GM23338 (cell line): ENCODE results near the gene KRTAP1-4. TPM values are rescaled to one million over a fixed set of nuclear protein-coding genes. Genes with fewer than 3 reads are reported as not detected.

Experiments
- ATAC-seq: fragments of 200-7000 bp; cut with Tn5 transposase; 3 replicates; pipeline ENCODE4 v1.9.1; 2020
- DNase-seq: peaks from one replicate; pipeline ENCODE4 v3.0.0-alpha.2; 2015; ENCODE audit warnings: low spot score
- H2AFZ ChIP-seq: fragments of 200-600 bp; sonication (generic); 2 replicates; pipeline ENCODE4 v1.8.0; 2016; ENCODE audit warnings: antibody characterized with exemption, mild to moderate bottlenecking, moderate library complexity
- H3F3A ChIP-seq: fragments of 200-600 bp; sonication (generic); replicated peaks from 2 replicates; pipeline ENCODE4 v1.8.0; 2017; ENCODE audit warnings: antibody characterized with exemption, mixed run types, low read depth
- H3K27ac ChIP-seq: fragments of 200-600 bp; sonication (generic); 2 replicates; pipeline ENCODE4 v1.6.1; 2016; ENCODE audit warnings: low read depth
- H3K27me3 ChIP-seq: fragments of 200-600 bp; sonication (generic); 2 replicates; pipeline ENCODE4 v1.8.0; 2016; ENCODE audit warnings: mild to moderate bottlenecking, mixed run types, moderate library complexity; ENCODE audit not compliant: insufficient read depth
- H3K36me3 ChIP-seq: fragments of 200-600 bp; sonication (generic); 2 replicates; pipeline ENCODE4 v1.8.0; 2016; ENCODE audit warnings: mild to moderate bottlenecking; ENCODE audit not compliant: insufficient read depth
- H3K4me1 ChIP-seq: fragments of 200-600 bp; sonication (generic); 2 replicates; pipeline ENCODE4 v1.8.0; 2016; ENCODE audit warnings: mild to moderate bottlenecking, moderate library complexity; ENCODE audit not compliant: insufficient read depth
- H3K4me2 ChIP-seq: fragments of 200-600 bp; sonication (generic); 2 replicates; pipeline ENCODE4 v1.7.1; 2017; ENCODE audit warnings: mixed run types
- H3K4me3 ChIP-seq: fragments of 200-600 bp; sonication (generic); 2 replicates; pipeline ENCODE4 v1.6.1; 2016; ENCODE audit warnings: mixed run types
- H3K79me2 ChIP-seq: fragments of 200-600 bp; sonication (generic); replicated peaks from 2 replicates; pipeline ENCODE4 v1.8.0; 2017; ENCODE audit warnings: mild to moderate bottlenecking; ENCODE audit not compliant: insufficient read depth
- H3K9me2 ChIP-seq: fragments of 200-600 bp; sonication (generic); 2 replicates; pipeline ENCODE4 v1.8.0; 2017; ENCODE audit not compliant: insufficient read depth
- H4K20me1 ChIP-seq: fragments of 200-600 bp; sonication (generic); replicated peaks from 2 replicates; pipeline ENCODE4 v1.8.0; 2017; ENCODE audit warnings: mild to moderate bottlenecking; ENCODE audit not compliant: insufficient read depth
- H3K27ac Mint-ChIP-seq: 2 replicates; pipeline ENCODE4 v1.8.0; 2020; ENCODE audit warnings: inconsistent platforms, mild to moderate bottlenecking, moderate library complexity, mixed read lengths
- H3K27me3 Mint-ChIP-seq: 3 replicates; pipeline ENCODE4 v1.8.0; 2022; ENCODE audit warnings: low read depth, mild to moderate bottlenecking, moderate library complexity, mixed read lengths, inconsistent platforms; ENCODE audit not compliant: insufficient read depth, poor library complexity
- H3K36me3 Mint-ChIP-seq: 3 replicates; pipeline ENCODE4 v1.8.0; 2021; ENCODE audit warnings: low read depth, mild to moderate bottlenecking, inconsistent platforms, moderate library complexity, mixed read lengths
- H3K4me1 Mint-ChIP-seq: 3 replicates; pipeline ENCODE4 v1.8.0; 2020; ENCODE audit warnings: mild to moderate bottlenecking, inconsistent platforms, mixed read lengths
- H3K4me3 Mint-ChIP-seq: 3 replicates; pipeline ENCODE4 v1.8.0; 2021; ENCODE audit warnings: moderate library complexity, mild to moderate bottlenecking, inconsistent platforms, mixed read lengths
- H3K9me3 Mint-ChIP-seq: 3 replicates; pipeline ENCODE4 v1.8.0; 2020; ENCODE audit warnings: moderate library complexity, mild to moderate bottlenecking, inconsistent platforms, mixed read lengths
- CREB1 ChIP-seq: fragments of 250-450 bp; sonication (Bioruptor Pico); IDR thresholded peaks from 2 replicates; pipeline ENCODE4 v1.5.0; 2020; ENCODE audit warnings: low read depth, mild to moderate bottlenecking, moderate library complexity
- EZH2 ChIP-seq: fragments of 200-600 bp; sonication (generic); IDR thresholded peaks from one replicate; pipeline ENCODE4 v1.8.0; 2017; ENCODE audit warnings: antibody characterized with exemption, mild to moderate bottlenecking, low read depth; ENCODE audit not compliant: unreplicated experiment
- EZH2phosphoT487 ChIP-seq: fragments of 200-600 bp; sonication (generic); IDR thresholded peaks from one replicate; pipeline ENCODE4 v1.8.1; 2018; ENCODE audit warnings: antibody characterized with exemption; ENCODE audit not compliant: unreplicated experiment
- JUNB ChIP-seq: IDR thresholded peaks from one replicate; pipeline ENCODE4 v1.6.1; 2016; ENCODE audit warnings: antibody characterized with exemption; ENCODE audit not compliant: unreplicated experiment
- NANOG ChIP-seq: IDR thresholded peaks from 2 replicates; pipeline ENCODE4 v1.6.1; 2016; ENCODE audit warnings: antibody characterized with exemption, borderline replicate concordance
- POLR2AphosphoS5 ChIP-seq: IDR thresholded peaks from 2 replicates; pipeline ENCODE4 v1.6.1; 2016; ENCODE audit warnings: antibody characterized with exemption, low read depth
- STAT1 ChIP-seq: IDR thresholded peaks from one replicate; pipeline ENCODE4 v1.6.1; 2016; ENCODE audit warnings: antibody characterized with exemption; ENCODE audit not compliant: unreplicated experiment
- ZNF114 ChIP-seq: fragments of 250-450 bp; sonication (Bioruptor Pico); IDR thresholded peaks from 2 replicates; pipeline ENCODE4 v1.5.0; 2020; ENCODE audit warnings: mild to moderate bottlenecking, moderate library complexity
- polyA plus RNA-seq: library from polyadenylated mRNA; unstranded; fragments of >200 nt; fragmentation: Nextera tagmentation; extraction: Ambion mirVana; gene quantifications from 2 replicates; pipeline ENCODE4 v1.2.1, GENCODE V29; 2016
- total RNA-seq: library from RNA; depleted of rRNA; stranded (reverse); fragments of >200 nt; shearing (Covaris generic); gene quantifications from 2 replicates; pipeline ENCODE4 v1.2.3, GENCODE V29; 2014
- TF ChIP-seq, protein P1 (sequence below), 2 experiments: fragments of 200-600 bp in 1 of 2; sonication (generic) in 1 of 2; conservative IDR thresholded peaks; 2 replicates each; pipeline versions ENCODE4 v1.5.1 to v1.6.1; 2016 to 2017; ENCODE audit warnings: antibody characterized with exemption in 2 of 2, low read depth in 2 of 2, mild to moderate bottlenecking in 2 of 2, moderate library complexity in 1 of 2
- TF ChIP-seq, protein P2 (sequence below): IDR thresholded peaks from 2 replicates; pipeline ENCODE4 v1.6.1; 2016; ENCODE audit warnings: antibody characterized with exemption
- TF ChIP-seq, protein P3 (sequence below): IDR thresholded peaks from one replicate; pipeline ENCODE4 v1.6.1; 2018; ENCODE audit warnings: antibody characterized with exemption; ENCODE audit not compliant: unreplicated experiment

KRTAP1-4 gene
- total and polyA plus RNA-seq, 2 experiments from 2014 or later: not detected

DNA sequence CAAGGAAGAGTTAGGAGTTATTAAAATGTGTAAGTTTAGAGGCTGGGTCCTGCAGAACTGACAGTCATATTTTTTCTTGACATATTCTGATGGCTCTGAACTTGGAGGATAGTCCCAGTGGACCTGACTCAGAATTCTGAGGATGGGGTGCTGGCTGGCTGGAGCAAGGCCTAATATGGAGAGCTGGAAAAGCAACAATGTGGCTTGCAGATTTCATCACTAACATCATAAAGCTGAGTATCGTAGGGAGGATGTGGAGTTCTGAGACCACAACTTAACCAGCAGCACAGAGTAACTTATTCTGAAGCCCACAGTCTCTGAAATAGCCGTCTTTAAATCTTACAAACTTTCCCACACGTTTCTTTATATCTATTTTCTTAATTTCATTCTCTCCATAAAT is 5.3 kb downstream of the KRTAP1-4 start:
- Histone ChIP-seq H3K4me2 (no peak overlapping the region), H3K27me3 (no peaks in the 10 kb centered on the region), H3K4me3 (no peak overlapping the region), H3F3A (no peaks in the 10 kb centered on the region), H2AFZ (no peak overlapping the region), H3K79me2 (no peaks in the 10 kb centered on the region), H3K27ac (no peak overlapping the region), H3K4me1 (no peaks in the 10 kb centered on the region), H3K36me3 (no peaks in the 10 kb centered on the region), H4K20me1 (no peaks in the 10 kb centered on the region), H3K9me2 (no peaks in the 10 kb centered on the region)
- Mint-ChIP-seq H3K27me3 (peaks cover 2% of the 10 kb centered on the region), H3K4me1 (no peaks in the 10 kb centered on the region), H3K4me3 (no peak overlapping the region), H3K9me3 (no peaks in the 10 kb centered on the region), H3K36me3 (no peaks in the 10 kb centered on the region), H3K27ac (no peak overlapping the region)
- ATAC-seq (no peak), DNase-seq (no peak)
- no peak for TF ChIP-seq ZNF114
- TF ChIP-seq STAT1: no peak
- TF ChIP-seq, protein P1, sequence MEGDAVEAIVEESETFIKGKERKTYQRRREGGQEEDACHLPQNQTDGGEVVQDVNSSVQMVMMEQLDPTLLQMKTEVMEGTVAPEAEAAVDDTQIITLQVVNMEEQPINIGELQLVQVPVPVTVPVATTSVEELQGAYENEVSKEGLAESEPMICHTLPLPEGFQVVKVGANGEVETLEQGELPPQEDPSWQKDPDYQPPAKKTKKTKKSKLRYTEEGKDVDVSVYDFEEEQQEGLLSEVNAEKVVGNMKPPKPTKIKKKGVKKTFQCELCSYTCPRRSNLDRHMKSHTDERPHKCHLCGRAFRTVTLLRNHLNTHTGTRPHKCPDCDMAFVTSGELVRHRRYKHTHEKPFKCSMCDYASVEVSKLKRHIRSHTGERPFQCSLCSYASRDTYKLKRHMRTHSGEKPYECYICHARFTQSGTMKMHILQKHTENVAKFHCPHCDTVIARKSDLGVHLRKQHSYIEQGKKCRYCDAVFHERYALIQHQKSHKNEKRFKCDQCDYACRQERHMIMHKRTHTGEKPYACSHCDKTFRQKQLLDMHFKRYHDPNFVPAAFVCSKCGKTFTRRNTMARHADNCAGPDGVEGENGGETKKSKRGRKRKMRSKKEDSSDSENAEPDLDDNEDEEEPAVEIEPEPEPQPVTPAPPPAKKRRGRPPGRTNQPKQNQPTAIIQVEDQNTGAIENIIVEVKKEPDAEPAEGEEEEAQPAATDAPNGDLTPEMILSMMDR (conservative IDR thresholded peaks at IDR 0.05; ENCODE audit: low read depth in 2 of 2): no peak
- TF ChIP-seq NANOG: no peak
- TF ChIP-seq, protein P2, sequence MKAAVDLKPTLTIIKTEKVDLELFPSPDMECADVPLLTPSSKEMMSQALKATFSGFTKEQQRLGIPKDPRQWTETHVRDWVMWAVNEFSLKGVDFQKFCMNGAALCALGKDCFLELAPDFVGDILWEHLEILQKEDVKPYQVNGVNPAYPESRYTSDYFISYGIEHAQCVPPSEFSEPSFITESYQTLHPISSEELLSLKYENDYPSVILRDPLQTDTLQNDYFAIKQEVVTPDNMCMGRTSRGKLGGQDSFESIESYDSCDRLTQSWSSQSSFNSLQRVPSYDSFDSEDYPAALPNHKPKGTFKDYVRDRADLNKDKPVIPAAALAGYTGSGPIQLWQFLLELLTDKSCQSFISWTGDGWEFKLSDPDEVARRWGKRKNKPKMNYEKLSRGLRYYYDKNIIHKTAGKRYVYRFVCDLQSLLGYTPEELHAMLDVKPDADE: no peak
- TF ChIP-seq CREB1: no peak
- no peak for TF ChIP-seq POLR2AphosphoS5
- TF ChIP-seq JUNB: no peak
- TF ChIP-seq, protein P3, sequence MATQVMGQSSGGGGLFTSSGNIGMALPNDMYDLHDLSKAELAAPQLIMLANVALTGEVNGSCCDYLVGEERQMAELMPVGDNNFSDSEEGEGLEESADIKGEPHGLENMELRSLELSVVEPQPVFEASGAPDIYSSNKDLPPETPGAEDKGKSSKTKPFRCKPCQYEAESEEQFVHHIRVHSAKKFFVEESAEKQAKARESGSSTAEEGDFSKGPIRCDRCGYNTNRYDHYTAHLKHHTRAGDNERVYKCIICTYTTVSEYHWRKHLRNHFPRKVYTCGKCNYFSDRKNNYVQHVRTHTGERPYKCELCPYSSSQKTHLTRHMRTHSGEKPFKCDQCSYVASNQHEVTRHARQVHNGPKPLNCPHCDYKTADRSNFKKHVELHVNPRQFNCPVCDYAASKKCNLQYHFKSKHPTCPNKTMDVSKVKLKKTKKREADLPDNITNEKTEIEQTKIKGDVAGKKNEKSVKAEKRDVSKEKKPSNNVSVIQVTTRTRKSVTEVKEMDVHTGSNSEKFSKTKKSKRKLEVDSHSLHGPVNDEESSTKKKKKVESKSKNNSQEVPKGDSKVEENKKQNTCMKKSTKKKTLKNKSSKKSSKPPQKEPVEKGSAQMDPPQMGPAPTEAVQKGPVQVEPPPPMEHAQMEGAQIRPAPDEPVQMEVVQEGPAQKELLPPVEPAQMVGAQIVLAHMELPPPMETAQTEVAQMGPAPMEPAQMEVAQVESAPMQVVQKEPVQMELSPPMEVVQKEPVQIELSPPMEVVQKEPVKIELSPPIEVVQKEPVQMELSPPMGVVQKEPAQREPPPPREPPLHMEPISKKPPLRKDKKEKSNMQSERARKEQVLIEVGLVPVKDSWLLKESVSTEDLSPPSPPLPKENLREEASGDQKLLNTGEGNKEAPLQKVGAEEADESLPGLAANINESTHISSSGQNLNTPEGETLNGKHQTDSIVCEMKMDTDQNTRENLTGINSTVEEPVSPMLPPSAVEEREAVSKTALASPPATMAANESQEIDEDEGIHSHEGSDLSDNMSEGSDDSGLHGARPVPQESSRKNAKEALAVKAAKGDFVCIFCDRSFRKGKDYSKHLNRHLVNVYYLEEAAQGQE: no peak
- no peak for TF ChIP-seq EZH2
- TF ChIP-seq EZH2phosphoT487: no peak
